Measurements from ENCODE around the gene TBL1X. TPM values are rescaled to one million over a fixed set of nuclear protein-coding genes. Genes with fewer than 3 reads are reported as not detected.
A peak's percentile ranks its signal among the peaks of the same experiment; 100 is the strongest.

Gene TBL1X
- total RNA-seq, 4 donors from 2014 or later = 25.3 to 54.1 (median 38.2) TPM

- no peak for DNase-seq (ENCODE audit: extremely low spot score)
- Histone ChIP-seq H3K27ac (replicated peaks in 1 of 4) (peak overlapping the region; percentile 56 to 71 (median 58)), H3K27me3 (peaks cover 0 to 3% (median 0%) of the 10 kb centered on the region in 4 donors), H3K36me3 (no peaks in the 10 kb centered on the region), H3K4me1 (peaks cover 3 to 42% (median 29%) of the 10 kb centered on the region in 4 donors), H3K4me3 (no peak overlapping the region), H3K9me3 (no peaks in the 10 kb centered on the region)
- 95% methylated on average over 6 of the region's 6 CpGs for WGBS
- TF ChIP-seq EP300 (IDR thresholded peaks at IDR 0.05) = no peak
- TF ChIP-seq CTCF (IDR thresholded peaks at IDR 0.05) = no peak
- no peak for TF ChIP-seq POLR2A (IDR thresholded peaks at IDR 0.05; ENCODE audit: low read depth)
- TF ChIP-seq POLR2AphosphoS5 (IDR thresholded peaks at IDR 0.05) = no peak
- intact Hi-C loops (cut with DNase I) = no loop called here
These were observed 192.9 kb downstream of the TBL1X start for GRCh38 chrX:9657590-9658256.

GRCh38 chrX:9658409-9658808, 193.6 kb downstream of the TBL1X start:
- H3K36me3 ChIP-seq = no peaks in the 10 kb centered on the region
- TF ChIP-seq POLR2A (IDR thresholded peaks at IDR 0.05; ENCODE audit: low read depth) (no peak), CTCF (IDR thresholded peaks at IDR 0.05) (no peak), EP300 (IDR thresholded peaks at IDR 0.05) (no peak), POLR2AphosphoS5 (IDR thresholded peaks at IDR 0.05) (no peak)
- intact Hi-C loops (cut with DNase I) = no loop called here
- H3K27ac ChIP-seq (replicated peaks in 1 of 4) = no peak overlapping the region
- H3K4me1 ChIP-seq = peaks cover 3 to 42% (median 27%) of the 10 kb centered on the region in 4 donors
- no peaks in the 10 kb centered on the region for H3K9me3 ChIP-seq
- no peak for DNase-seq (ENCODE audit: extremely low spot score)
- H3K27me3 ChIP-seq = peaks cover 0 to 3% (median 0%) of the 10 kb centered on the region in 4 donors
- 74% methylated on average over 4 of the region's 4 CpGs for WGBS
- H3K4me3 ChIP-seq = no peak overlapping the region

- no peak for TF ChIP-seq POLR2AphosphoS5 (IDR thresholded peaks at IDR 0.05)
- no peak for TF ChIP-seq CTCF (IDR thresholded peaks at IDR 0.05)
- no peak for TF ChIP-seq POLR2A (IDR thresholded peaks at IDR 0.05; ENCODE audit: low read depth)
- no peak for TF ChIP-seq EP300 (IDR thresholded peaks at IDR 0.05)
- intact Hi-C loops (cut with DNase I) = loop anchor here (10.0 kb wide), 1 partner anchor 315 kb away; no protein-coding TSS in a partner anchor
- no peak for DNase-seq (ENCODE audit: extremely low spot score)
- Histone ChIP-seq H3K36me3 (no peaks in the 10 kb centered on the region), H3K27ac (replicated peaks in 1 of 4) (peak overlapping the region; percentile 44 to 50 (median 47)), H3K4me3 (no peak overlapping the region), H3K27me3 (peaks cover 0 to 3% (median 0%) of the 10 kb centered on the region in 4 donors), H3K4me1 (peaks cover 3 to 42% (median 27%) of the 10 kb centered on the region in 4 donors), H3K9me3 (no peaks in the 10 kb centered on the region)
- 84% methylated on average over 17 of the region's 17 CpGs for WGBS
These were observed 194.8 kb downstream of the TBL1X start for GRCh38 chrX:9659571-9660195.

- no peak overlapping the region for H3K4me3 ChIP-seq
- H3K9me3 ChIP-seq = no peaks in the 10 kb centered on the region
- H3K27me3 ChIP-seq = peaks cover 0 to 3% (median 0%) of the 10 kb centered on the region in 4 donors
- H3K27ac ChIP-seq (replicated peaks in 1 of 4) = no peak overlapping the region
- peaks cover 0 to 36% (median 20%) of the 10 kb centered on the region in 4 donors for H3K4me1 ChIP-seq
- no peak for TF ChIP-seq POLR2A (IDR thresholded peaks at IDR 0.05; ENCODE audit: low read depth)
- peak in 1 of 2 donors; percentile 18 for TF ChIP-seq POLR2AphosphoS5 (IDR thresholded peaks at IDR 0.05)
- TF ChIP-seq CTCF (IDR thresholded peaks at IDR 0.05) = no peak
- TF ChIP-seq EP300 (IDR thresholded peaks at IDR 0.05) = no peak
- intact Hi-C loops (cut with DNase I) = loop anchor here (10.0 kb wide), 1 partner anchor 317 kb away; no protein-coding TSS in a partner anchor
- DNase-seq (ENCODE audit: extremely low spot score) = no peak
- 56% methylated on average over 4 of the region's 4 CpGs for WGBS
- H3K36me3 ChIP-seq = no peaks in the 10 kb centered on the region
These were observed 197.3 kb downstream of the TBL1X start for GRCh38 chrX:9662148-9662547.

Data from esophagus muscularis mucosa (tissue), 4 donors.